ENCODE data around the gene NEMF. TPM values are rescaled to one million over a fixed set of nuclear protein-coding genes. Genes with fewer than 3 reads are reported as not detected.
A peak's percentile ranks its signal among the peaks of the same experiment; 100 is the strongest.
"Not testable (repeated sequence)": the region's sequence is repeated elsewhere in the genome, so short reads cannot be mapped to it uniquely, and the experiment has no call there.

Gene NEMF
- total RNA-seq, 2 experiments from 2014 or later = 78.7 to 82.8 TPM

- H3K4me1 Mint-ChIP-seq = peaks cover 32% of the 10 kb centered on the region
- H3K4me3 Mint-ChIP-seq = peak overlapping the region; percentile 38
- H3K27ac Mint-ChIP-seq = no peak overlapping the region
- H3K27me3 Mint-ChIP-seq = no peaks in the 10 kb centered on the region
- no peaks in the 10 kb centered on the region for H3K9me3 Mint-ChIP-seq (ENCODE audit: low read depth)
- H3K36me3 Mint-ChIP-seq = peaks cover 9% of the 10 kb centered on the region
- CTCF ChIA-PET = interaction anchor here (4.0 kb wide), 1 partner anchor 11 kb away, joined by 19 read pairs; no protein-coding TSS in a partner anchor
- no peak for ATAC-seq
- DNase-seq = no peak
Measured at GRCh38 chr14:49770212-49770817, 82.3 kb downstream of the NEMF start.

- Mint-ChIP-seq H3K4me3 (peak overlapping the region; percentile 87), H3K4me1 (peaks cover 28% of the 10 kb centered on the region), H3K27ac (peak overlapping the region; percentile 97), H3K9me3 (ENCODE audit: low read depth) (no peaks in the 10 kb centered on the region), H3K27me3 (no peaks in the 10 kb centered on the region), H3K36me3 (peaks cover 5% of the 10 kb centered on the region)
- DNase-seq (no peak), ATAC-seq (no peak)
- CTCF ChIA-PET = interaction anchor here (0.7 to 4.0 kb wide), 7 partner anchors 11 to 135 kb away, joined by 3 to 35 read pairs (median 4); partner anchors contain the start of genes DNAAF2, NEMF and POLE2
Measured at GRCh38 chr14:49769581-49770211, 82.9 kb downstream of the NEMF start.

- CTCF ChIA-PET = interaction anchor here (0.7 to 4.0 kb wide), 7 partner anchors 12 to 135 kb away, joined by 3 to 35 read pairs (median 4); partner anchors contain the start of genes DNAAF2, NEMF and POLE2
- ATAC-seq = no peak
- DNase-seq = no peak
- H3K27me3 Mint-ChIP-seq = no peaks in the 10 kb centered on the region
- H3K4me1 Mint-ChIP-seq = peaks cover 28% of the 10 kb centered on the region
- peak overlapping the region; percentile 97 for H3K27ac Mint-ChIP-seq
- peaks cover 3% of the 10 kb centered on the region for H3K36me3 Mint-ChIP-seq
- no peaks in the 10 kb centered on the region for H3K9me3 Mint-ChIP-seq (ENCODE audit: low read depth)
- peak overlapping the region; percentile 87 for H3K4me3 Mint-ChIP-seq
Measured at GRCh38 chr14:49769171-49769570, 83.4 kb downstream of the NEMF start.

- Mint-ChIP-seq H3K36me3 (no peaks in the 10 kb centered on the region), H3K27me3 (no peaks in the 10 kb centered on the region), H3K9me3 (ENCODE audit: low read depth) (no peaks in the 10 kb centered on the region), H3K4me3 (peak overlapping the region; percentile 87), H3K27ac (peak overlapping the region; percentile 97), H3K4me1 (peaks cover 31% of the 10 kb centered on the region)
- DNase-seq (peak; percentile 83), ATAC-seq (peak; percentile 45)
- CTCF ChIA-PET = interaction anchor here (0.6 to 4.0 kb wide), 21 partner anchors 12 to 359 kb away, joined by 3 to 35 read pairs (median 4); partner anchors contain the start of genes DNAAF2, MGAT2, NEMF and POLE2
Measured at GRCh38 chr14:49768301-49769121, 84.1 kb downstream of the NEMF start.

- ATAC-seq = peak; percentile 88
- DNase-seq = peak; percentile 94
- CTCF ChIA-PET = interaction anchor here (0.6 to 4.0 kb wide), 27 partner anchors 10 to 1008 kb away, joined by 3 to 35 read pairs (median 3); partner anchors contain the start of genes DNAAF2, MGAT2, NEMF and POLE2
- Mint-ChIP-seq H3K36me3 (no peaks in the 10 kb centered on the region), H3K27ac (peak within 1 kb of the TSS; percentile 97), H3K4me3 (peak within 1 kb of the TSS; percentile 90), H3K27me3 (no peaks in the 10 kb centered on the region), H3K9me3 (ENCODE audit: low read depth) (no peaks in the 10 kb centered on the region), H3K4me1 (peaks cover 31% of the 10 kb centered on the region)
Measured at GRCh38 chr14:49767571-49768300, 84.9 kb downstream of the NEMF start, which contains the start of gene KLHDC2. Gene KLHDC2 (plus strand): TSS chr14:49768153. CDS start chr14:49768469, 316 bp downstream.

- peak overlapping the region; percentile 97 for H3K27ac Mint-ChIP-seq
- H3K27me3 Mint-ChIP-seq = no peaks in the 10 kb centered on the region
- DNase-seq (no peak), ATAC-seq (no peak)
- no peaks in the 10 kb centered on the region for H3K36me3 Mint-ChIP-seq
- peak overlapping the region; percentile 90 for H3K4me3 Mint-ChIP-seq
- CTCF ChIA-PET = interaction anchor here (0.6 to 4.0 kb wide), 20 partner anchors 9 to 1009 kb away, joined by 3 to 35 read pairs (median 3); partner anchors contain the start of genes DNAAF2, MGAT2, NEMF and POLE2
- peaks cover 31% of the 10 kb centered on the region for H3K4me1 Mint-ChIP-seq
- no peaks in the 10 kb centered on the region for H3K9me3 Mint-ChIP-seq (ENCODE audit: low read depth)
Measured at GRCh38 chr14:49767270-49767570, 85.4 kb downstream of the NEMF start.

GRCh38 chr14:49766839-49767238 is 85.7 kb downstream of the NEMF start:
- ATAC-seq (no peak), DNase-seq (no peak)
- peaks cover 31% of the 10 kb centered on the region for H3K4me1 Mint-ChIP-seq
- no peaks in the 10 kb centered on the region for H3K27me3 Mint-ChIP-seq
- H3K27ac Mint-ChIP-seq = peak overlapping the region; percentile 97
- CTCF ChIA-PET = interaction anchor here (0.6 to 4.0 kb wide), 18 partner anchors 9 to 1009 kb away, joined by 3 to 35 read pairs (median 3); partner anchors contain the start of genes DNAAF2, MGAT2, NEMF and POLE2
- H3K9me3 Mint-ChIP-seq (ENCODE audit: low read depth) = no peaks in the 10 kb centered on the region
- H3K36me3 Mint-ChIP-seq = no peaks in the 10 kb centered on the region
- peak overlapping the region; percentile 90 for H3K4me3 Mint-ChIP-seq

GRCh38 chr14:49761839-49762551 is 90.6 kb downstream of the NEMF start:
- Mint-ChIP-seq H3K9me3 (ENCODE audit: low read depth) (no peaks in the 10 kb centered on the region), H3K4me1 (peaks cover 8% of the 10 kb centered on the region), H3K27me3 (peaks cover 6% of the 10 kb centered on the region), H3K4me3 (no peak overlapping the region), H3K27ac (no peak overlapping the region), H3K36me3 (no peaks in the 10 kb centered on the region)
- ATAC-seq = no peak
- CTCF ChIA-PET = no interaction called here
- DNase-seq = no peak

- Mint-ChIP-seq H3K36me3 (no peaks in the 10 kb centered on the region), H3K9me3 (ENCODE audit: low read depth) (peaks cover 2% of the 10 kb centered on the region), H3K27ac (no peak overlapping the region), H3K4me1 (no peaks in the 10 kb centered on the region), H3K4me3 (no peak overlapping the region), H3K27me3 (peaks cover 14% of the 10 kb centered on the region)
- CTCF ChIA-PET = no interaction called here
- no peak for DNase-seq
- no peak for ATAC-seq
Measured at GRCh38 chr14:49755378-49755777, 97.2 kb downstream of the NEMF start.

- Mint-ChIP-seq H3K27me3 (peaks cover 10% of the 10 kb centered on the region), H3K9me3 (ENCODE audit: low read depth) (peaks cover 2% of the 10 kb centered on the region), H3K27ac (no peak overlapping the region), H3K4me1 (no peaks in the 10 kb centered on the region), H3K36me3 (no peaks in the 10 kb centered on the region), H3K4me3 (no peak overlapping the region)
- ATAC-seq = no peak
- CTCF ChIA-PET = interaction anchor here (0.5 kb wide), 1 partner anchor 86 kb away, joined by 3 read pairs; no protein-coding TSS in a partner anchor
- DNase-seq = no peak
Measured at GRCh38 chr14:49754570-49755097, 98.0 kb downstream of the NEMF start.

- H3K27me3 Mint-ChIP-seq; H3K4me1 Mint-ChIP-seq; CTCF ChIA-PET; H3K27ac Mint-ChIP-seq; H3K9me3 Mint-ChIP-seq (ENCODE audit: low read depth); H3K36me3 Mint-ChIP-seq; ATAC-seq; DNase-seq; H3K4me3 Mint-ChIP-seq: not testable (repeated sequence)
Measured at GRCh38 chr14:49746476-49746875, 106.1 kb downstream of the NEMF start.

- no peak for ATAC-seq
- H3K9me3 Mint-ChIP-seq (ENCODE audit: low read depth) = no peaks in the 10 kb centered on the region
- no peak overlapping the region for H3K4me3 Mint-ChIP-seq
- no peaks in the 10 kb centered on the region for H3K4me1 Mint-ChIP-seq
- CTCF ChIA-PET = no interaction called here
- H3K27me3 Mint-ChIP-seq = no peaks in the 10 kb centered on the region
- no peak for DNase-seq
- no peaks in the 10 kb centered on the region for H3K36me3 Mint-ChIP-seq
- H3K27ac Mint-ChIP-seq = no peak overlapping the region
Measured at GRCh38 chr14:49745191-49745590, 107.4 kb downstream of the NEMF start.

Data from activated CD8-positive, alpha-beta memory T cell treated with anti-CD3 and anti-CD28 coated beads, Interleukin-2, amount 10 ng/mL, durations not matched to agents 7 days and 5 days (primary cell).